ENCODE measurements around the gene S100A8.

Gene S100A8

GRCh38 chr1:153404086-153404635, 13.3 kb upstream of the S100A8 start:
- Histone ChIP-seq H3K27ac (no peak overlapping the region), H3K4me3 (no peak overlapping the region), H3K9ac (ENCODE audit: insufficient read length) (no peak overlapping the region), H3K9me3 (ENCODE audit: low read depth, low read length) (no peaks in the 10 kb centered on the region), H3K36me3 (ENCODE audit: insufficient read depth, low read length) (no peaks in the 10 kb centered on the region)
- no peak for DNase-seq (ENCODE audit: low read depth, low spot score)
- TF ChIP-seq EZH2 (IDR thresholded peaks at IDR 0.05) (no peak), FOXP2 (optimal IDR thresholded peaks at IDR 0.05; ENCODE audit: control extremely low read depth, extremely low read length, insufficient read depth) (no peak), POLR2AphosphoS5 (IDR thresholded peaks at IDR 0.05; ENCODE audit: borderline replicate concordance, low read depth, low read length) (no peak)

GRCh38 chr1:153403421-153404085, 12.7 kb upstream of the S100A8 start:
- Histone ChIP-seq H3K9ac (ENCODE audit: insufficient read length) (no peak overlapping the region), H3K36me3 (ENCODE audit: insufficient read depth, low read length) (no peaks in the 10 kb centered on the region), H3K9me3 (ENCODE audit: low read depth, low read length) (no peaks in the 10 kb centered on the region), H3K27ac (no peak overlapping the region), H3K4me3 (no peak overlapping the region)
- TF ChIP-seq FOXP2 (optimal IDR thresholded peaks at IDR 0.05; ENCODE audit: control extremely low read depth, extremely low read length, insufficient read depth), result no peak
- TF ChIP-seq EZH2 (IDR thresholded peaks at IDR 0.05), result no peak
- no peak for TF ChIP-seq POLR2AphosphoS5 (IDR thresholded peaks at IDR 0.05; ENCODE audit: borderline replicate concordance, low read depth, low read length)
- no peak for DNase-seq (ENCODE audit: low read depth, low spot score)

GRCh38 chr1:153402226-153402625, 11.4 kb upstream of the S100A8 start:
- H3K9ac ChIP-seq (ENCODE audit: insufficient read length), result no peak overlapping the region
- TF ChIP-seq POLR2AphosphoS5 (IDR thresholded peaks at IDR 0.05; ENCODE audit: borderline replicate concordance, low read depth, low read length) (no peak), EZH2 (IDR thresholded peaks at IDR 0.05) (no peak), FOXP2 (optimal IDR thresholded peaks at IDR 0.05; ENCODE audit: control extremely low read depth, extremely low read length, insufficient read depth) (no peak)
- H3K27ac ChIP-seq, result no peak overlapping the region
- no peaks in the 10 kb centered on the region for H3K9me3 ChIP-seq (ENCODE audit: low read depth, low read length)
- no peak for DNase-seq (ENCODE audit: low read depth, low spot score)
- no peaks in the 10 kb centered on the region for H3K36me3 ChIP-seq (ENCODE audit: insufficient read depth, low read length)
- H3K4me3 ChIP-seq, result no peak overlapping the region

DNA sequence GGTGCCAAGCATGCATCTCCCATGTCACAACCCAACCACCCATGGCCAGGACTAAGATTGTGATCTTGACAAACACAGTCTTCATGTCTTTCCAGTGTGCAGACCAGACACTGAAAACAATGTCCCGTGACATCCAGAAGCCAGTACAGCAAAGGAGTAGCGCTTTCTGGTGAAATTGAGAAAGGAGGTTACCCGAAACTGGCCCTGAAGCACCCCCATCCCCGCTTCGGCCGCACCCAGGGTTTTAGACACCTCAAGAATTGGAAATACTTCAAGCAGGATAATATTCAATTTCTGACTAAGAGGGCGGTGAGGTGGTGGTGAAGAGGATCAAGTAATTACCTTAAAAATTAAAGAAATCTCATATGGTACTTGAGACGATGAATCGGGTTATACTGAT, 10.6 kb upstream of the S100A8 start:
- no peaks in the 10 kb centered on the region for H3K36me3 ChIP-seq (ENCODE audit: insufficient read depth, low read length)
- H3K4me3 ChIP-seq, result no peak overlapping the region
- no peak for TF ChIP-seq EZH2 (IDR thresholded peaks at IDR 0.05)
- no peak for TF ChIP-seq POLR2AphosphoS5 (IDR thresholded peaks at IDR 0.05; ENCODE audit: borderline replicate concordance, low read depth, low read length)
- no peak for TF ChIP-seq FOXP2 (optimal IDR thresholded peaks at IDR 0.05; ENCODE audit: control extremely low read depth, extremely low read length, insufficient read depth)
- H3K9ac ChIP-seq (ENCODE audit: insufficient read length), result no peak overlapping the region
- H3K9me3 ChIP-seq (ENCODE audit: low read depth, low read length), result no peaks in the 10 kb centered on the region
- no peak for DNase-seq (ENCODE audit: low read depth, low spot score)
- H3K27ac ChIP-seq, result no peak overlapping the region

GRCh38 chr1:153400244-153400643, 9.4 kb upstream of the S100A8 start:
- Histone ChIP-seq H3K36me3 (ENCODE audit: insufficient read depth, low read length) (no peaks in the 10 kb centered on the region), H3K9ac (ENCODE audit: insufficient read length) (no peak overlapping the region), H3K9me3 (ENCODE audit: low read depth, low read length) (no peaks in the 10 kb centered on the region), H3K27ac (no peak overlapping the region), H3K4me3 (no peak overlapping the region)
- no peak for DNase-seq (ENCODE audit: low read depth, low spot score)
- TF ChIP-seq FOXP2 (optimal IDR thresholded peaks at IDR 0.05; ENCODE audit: control extremely low read depth, extremely low read length, insufficient read depth) (no peak), POLR2AphosphoS5 (IDR thresholded peaks at IDR 0.05; ENCODE audit: borderline replicate concordance, low read depth, low read length) (no peak), EZH2 (IDR thresholded peaks at IDR 0.05) (no peak)

- no peak for TF ChIP-seq EZH2 (IDR thresholded peaks at IDR 0.05)
- no peak overlapping the region for H3K9ac ChIP-seq (ENCODE audit: insufficient read length)
- no peaks in the 10 kb centered on the region for H3K36me3 ChIP-seq (ENCODE audit: insufficient read depth, low read length)
- no peak overlapping the region for H3K27ac ChIP-seq
- no peak overlapping the region for H3K4me3 ChIP-seq
- no peaks in the 10 kb centered on the region for H3K9me3 ChIP-seq (ENCODE audit: low read depth, low read length)
- DNase-seq (ENCODE audit: low read depth, low spot score), result no peak
Observed at GRCh38 chr1:153399401-153400055, 8.7 kb upstream of the S100A8 start.

DNA sequence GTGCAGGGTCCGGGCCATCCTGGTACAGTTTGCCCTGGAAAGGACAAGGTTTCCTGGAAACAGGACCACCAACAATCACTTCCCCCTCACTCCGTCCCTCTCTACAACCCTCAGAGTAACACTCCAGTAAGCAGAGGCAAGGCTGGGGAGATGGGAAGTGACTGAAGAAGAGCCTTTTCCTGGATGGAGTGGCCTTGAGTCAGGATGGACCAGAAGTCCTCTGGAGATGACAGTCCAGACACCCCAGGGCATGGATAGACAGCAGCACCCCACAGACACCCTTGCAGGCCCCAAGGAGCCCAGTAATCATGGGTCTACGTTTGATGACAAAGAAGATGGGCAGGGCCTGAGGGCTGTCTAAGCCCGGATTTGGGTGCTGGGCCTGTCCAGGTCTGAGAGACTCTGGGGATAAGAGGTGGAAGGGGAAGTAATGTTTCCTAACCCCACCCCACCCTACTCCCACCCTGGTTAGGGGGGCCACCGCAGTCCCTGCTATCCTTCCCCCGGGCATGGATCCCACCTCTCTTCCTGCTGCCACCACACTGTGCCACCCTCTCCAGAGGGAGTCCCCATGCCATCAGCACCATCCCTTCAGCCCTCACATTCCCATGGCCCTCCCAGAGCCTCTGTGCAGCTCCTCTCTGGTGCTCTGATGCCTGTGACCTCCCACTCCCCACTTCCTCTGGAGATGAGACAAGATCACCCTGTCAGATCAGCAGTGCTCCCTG, 7.2 kb upstream of the S100A8 start:
- TF ChIP-seq EZH2 (IDR thresholded peaks at IDR 0.05), result no peak
- TF ChIP-seq FOXP2 (optimal IDR thresholded peaks at IDR 0.05; ENCODE audit: control extremely low read depth, extremely low read length, insufficient read depth), result no peak
- no peak for TF ChIP-seq POLR2AphosphoS5 (IDR thresholded peaks at IDR 0.05; ENCODE audit: borderline replicate concordance, low read depth, low read length)
- no peaks in the 10 kb centered on the region for H3K36me3 ChIP-seq (ENCODE audit: insufficient read depth, low read length)
- no peak for DNase-seq (ENCODE audit: low read depth, low spot score)

More for the DNA sequence above, 7.2 kb upstream of the S100A8 start:
- H3K4me3 ChIP-seq, result no peak overlapping the region
- H3K27ac ChIP-seq, result no peak overlapping the region
- no peak overlapping the region for H3K9ac ChIP-seq (ENCODE audit: insufficient read length)
- H3K9me3 ChIP-seq (ENCODE audit: low read depth, low read length), result no peaks in the 10 kb centered on the region
